Nephron (organoid): ENCODE data around the gene UTP25.

Experiments
- H3K27ac Mint-ChIP-seq, 3 experiments: 2 replicates each; pipeline ENCODE4 v1.8.0; 2020; ENCODE audit warnings: mixed read lengths in 3 of 3, mild to moderate bottlenecking in 2 of 3, moderate library complexity in 1 of 3
- H3K27me3 Mint-ChIP-seq: 2 replicates; pipeline ENCODE4 v1.8.0; 2021; ENCODE audit warnings: low read depth, mild to moderate bottlenecking, moderate library complexity, mixed read lengths
- H3K36me3 Mint-ChIP-seq: 2 replicates; pipeline ENCODE4 v1.8.0; 2020; ENCODE audit warnings: low read depth, mixed read lengths
- H3K4me1 Mint-ChIP-seq: 2 replicates; pipeline ENCODE4 v1.8.0; 2020; ENCODE audit warnings: mixed read lengths
- H3K4me3 Mint-ChIP-seq, 3 experiments: 2 replicates each; pipeline ENCODE4 v1.8.0; 2020; ENCODE audit warnings: mild to moderate bottlenecking in 3 of 3, mixed read lengths in 3 of 3, moderate library complexity in 2 of 3
- H3K9me3 Mint-ChIP-seq: 2 replicates; pipeline ENCODE4 v1.8.0; 2020; ENCODE audit warnings: mixed read lengths
- TF ChIP-seq, protein P1 (sequence below), 3 experiments: fragments of 200-600 bp; sonication (generic); IDR thresholded peaks; one replicate each; pipeline ENCODE4 v1.5.0; 2021; ENCODE audit warnings: antibody characterized with exemption in 3 of 3; ENCODE audit not compliant: unreplicated experiment in 3 of 3

UTP25 gene

DNA sequence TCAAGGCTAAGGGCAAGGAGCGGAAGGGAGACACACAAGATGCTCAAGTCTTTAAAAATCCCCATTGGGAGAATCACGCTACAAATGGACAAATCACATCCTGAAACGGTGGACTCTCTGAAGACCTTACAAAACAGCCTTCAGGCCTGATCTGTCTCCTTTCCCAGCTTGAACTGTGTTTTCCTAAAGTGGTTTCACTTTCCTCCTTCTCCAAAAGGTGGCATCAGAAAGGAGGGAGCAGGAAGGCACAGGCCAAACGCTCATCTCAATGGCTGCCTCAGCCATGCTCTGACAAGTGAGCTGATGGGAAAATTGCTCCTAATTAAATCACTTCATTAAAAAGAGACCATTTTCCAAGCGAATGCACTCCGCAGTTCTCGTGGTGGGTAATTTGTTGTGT is 47.7 kb downstream of the UTP25 start:
- no peaks in the 10 kb centered on the region for H3K9me3 Mint-ChIP-seq
- H3K27ac Mint-ChIP-seq = no peak overlapping the region
- no peak overlapping the region for H3K4me3 Mint-ChIP-seq
- H3K4me1 Mint-ChIP-seq = peaks cover 15% of the 10 kb centered on the region
- no peaks in the 10 kb centered on the region for H3K36me3 Mint-ChIP-seq
- peaks cover 3% of the 10 kb centered on the region for H3K27me3 Mint-ChIP-seq
- TF ChIP-seq, protein P1, sequence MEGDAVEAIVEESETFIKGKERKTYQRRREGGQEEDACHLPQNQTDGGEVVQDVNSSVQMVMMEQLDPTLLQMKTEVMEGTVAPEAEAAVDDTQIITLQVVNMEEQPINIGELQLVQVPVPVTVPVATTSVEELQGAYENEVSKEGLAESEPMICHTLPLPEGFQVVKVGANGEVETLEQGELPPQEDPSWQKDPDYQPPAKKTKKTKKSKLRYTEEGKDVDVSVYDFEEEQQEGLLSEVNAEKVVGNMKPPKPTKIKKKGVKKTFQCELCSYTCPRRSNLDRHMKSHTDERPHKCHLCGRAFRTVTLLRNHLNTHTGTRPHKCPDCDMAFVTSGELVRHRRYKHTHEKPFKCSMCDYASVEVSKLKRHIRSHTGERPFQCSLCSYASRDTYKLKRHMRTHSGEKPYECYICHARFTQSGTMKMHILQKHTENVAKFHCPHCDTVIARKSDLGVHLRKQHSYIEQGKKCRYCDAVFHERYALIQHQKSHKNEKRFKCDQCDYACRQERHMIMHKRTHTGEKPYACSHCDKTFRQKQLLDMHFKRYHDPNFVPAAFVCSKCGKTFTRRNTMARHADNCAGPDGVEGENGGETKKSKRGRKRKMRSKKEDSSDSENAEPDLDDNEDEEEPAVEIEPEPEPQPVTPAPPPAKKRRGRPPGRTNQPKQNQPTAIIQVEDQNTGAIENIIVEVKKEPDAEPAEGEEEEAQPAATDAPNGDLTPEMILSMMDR (IDR thresholded peaks at IDR 0.05; ENCODE audit: unreplicated experiment in 3 of 3) = peak in 2 of 3 experiments; percentile 27 to 32

DNA sequence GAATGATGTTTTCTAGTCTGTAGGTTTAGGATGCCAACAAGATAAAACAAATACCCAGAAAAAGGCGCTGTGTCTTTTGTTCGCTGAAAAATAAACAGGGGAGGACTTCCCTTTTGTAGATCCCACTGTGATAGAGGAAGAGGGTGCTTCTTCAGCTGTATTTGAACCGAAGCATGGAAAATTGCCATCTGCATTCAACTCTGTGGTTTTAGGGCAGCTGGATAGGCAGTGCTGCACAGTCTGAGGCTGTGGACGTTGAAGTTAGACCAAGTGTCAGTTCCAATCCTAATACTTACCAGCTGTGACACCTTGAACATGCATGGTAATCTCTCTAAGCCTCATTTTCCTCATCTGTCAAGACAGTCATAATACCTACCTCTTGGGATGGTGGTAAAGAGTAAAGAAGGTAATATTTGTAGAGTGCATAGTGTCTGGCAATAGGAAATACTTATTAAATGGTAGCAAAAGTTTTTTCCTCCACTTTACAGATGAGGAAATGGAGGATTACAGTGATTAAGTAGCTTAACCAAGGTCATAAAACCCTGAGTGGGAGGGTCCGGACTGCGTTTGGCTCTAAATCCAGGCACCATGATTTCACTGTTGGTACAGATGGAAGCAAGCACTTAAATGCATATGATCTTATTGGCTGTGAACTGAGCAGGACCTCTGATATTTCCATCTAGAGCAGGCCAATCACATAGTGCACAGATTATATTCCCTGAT is 48.5 kb downstream of the UTP25 start:
- H3K27ac Mint-ChIP-seq = no peak overlapping the region
- H3K9me3 Mint-ChIP-seq = no peaks in the 10 kb centered on the region
- TF ChIP-seq, protein P1 (IDR thresholded peaks at IDR 0.05; ENCODE audit: unreplicated experiment in 3 of 3) = no peak
- no peaks in the 10 kb centered on the region for H3K36me3 Mint-ChIP-seq
- H3K4me1 Mint-ChIP-seq = peaks cover 7% of the 10 kb centered on the region
- peaks cover 3% of the 10 kb centered on the region for H3K27me3 Mint-ChIP-seq
- no peak overlapping the region for H3K4me3 Mint-ChIP-seq

DNA sequence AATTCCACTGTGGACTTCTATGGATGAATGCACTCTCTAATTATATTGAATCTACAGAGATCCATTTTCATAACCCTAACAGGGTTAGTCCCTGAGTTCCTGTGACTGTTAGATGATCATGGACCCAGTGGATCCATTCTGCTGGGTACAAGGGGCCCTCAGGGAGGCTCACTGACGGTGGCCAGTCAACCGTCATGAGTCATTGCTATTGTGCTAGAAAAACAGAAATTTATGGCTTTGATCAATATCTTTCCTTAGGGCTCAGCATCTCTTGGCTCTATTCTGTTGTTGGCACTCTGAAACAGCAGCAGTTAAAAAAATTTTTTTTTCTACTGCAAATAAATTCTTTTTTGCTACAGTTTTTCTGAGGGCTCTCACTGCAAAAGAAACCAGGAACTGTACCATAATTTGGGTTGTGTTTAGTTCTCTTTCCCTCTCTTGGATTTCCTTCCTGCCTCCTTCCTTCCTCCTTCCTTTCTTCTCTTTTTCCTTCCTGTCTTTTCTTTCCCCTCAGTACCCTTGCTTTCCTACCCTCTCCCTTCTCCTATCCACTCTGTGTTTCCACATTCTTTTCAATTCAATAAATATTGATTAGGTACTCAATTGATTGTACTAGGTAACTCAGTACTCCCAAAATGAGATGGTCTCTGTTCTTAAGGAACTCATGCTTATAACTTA is 49.5 kb downstream of the UTP25 start:
- Mint-ChIP-seq H3K27ac (peak overlapping the region in 1 of 3 experiments; percentile 14), H3K9me3 (no peaks in the 10 kb centered on the region), H3K27me3 (peaks cover 6% of the 10 kb centered on the region), H3K36me3 (no peaks in the 10 kb centered on the region), H3K4me1 (peaks cover 13% of the 10 kb centered on the region), H3K4me3 (no peak overlapping the region)
- TF ChIP-seq, protein P1 (IDR thresholded peaks at IDR 0.05; ENCODE audit: unreplicated experiment in 3 of 3) = no peak

DNA sequence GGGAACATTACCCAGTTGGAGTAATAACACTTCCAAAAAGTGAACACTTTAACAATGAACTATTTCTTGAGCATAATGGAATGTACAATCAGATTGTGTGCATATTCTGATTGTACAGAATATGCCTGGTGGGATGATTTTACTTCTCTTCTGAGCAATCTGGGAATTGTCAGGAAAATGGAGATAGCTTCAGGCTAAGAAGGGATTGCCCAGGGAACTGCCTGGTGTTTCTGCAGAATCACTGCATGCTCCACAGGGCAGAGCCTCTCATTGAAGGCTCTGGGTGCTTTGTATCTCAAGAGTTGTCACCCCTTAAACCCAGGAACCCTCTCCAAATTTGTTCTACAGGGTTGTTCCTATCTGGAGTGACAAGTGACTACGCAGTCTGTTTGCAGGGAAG is 51.2 kb downstream of the UTP25 start:
- no peaks in the 10 kb centered on the region for H3K36me3 Mint-ChIP-seq
- TF ChIP-seq, protein P1 (IDR thresholded peaks at IDR 0.05; ENCODE audit: unreplicated experiment in 3 of 3) = no peak
- H3K27ac Mint-ChIP-seq = no peak overlapping the region
- H3K27me3 Mint-ChIP-seq = peaks cover 8% of the 10 kb centered on the region
- H3K4me3 Mint-ChIP-seq = no peak overlapping the region
- peaks cover 26% of the 10 kb centered on the region for H3K4me1 Mint-ChIP-seq
- no peaks in the 10 kb centered on the region for H3K9me3 Mint-ChIP-seq

DNA sequence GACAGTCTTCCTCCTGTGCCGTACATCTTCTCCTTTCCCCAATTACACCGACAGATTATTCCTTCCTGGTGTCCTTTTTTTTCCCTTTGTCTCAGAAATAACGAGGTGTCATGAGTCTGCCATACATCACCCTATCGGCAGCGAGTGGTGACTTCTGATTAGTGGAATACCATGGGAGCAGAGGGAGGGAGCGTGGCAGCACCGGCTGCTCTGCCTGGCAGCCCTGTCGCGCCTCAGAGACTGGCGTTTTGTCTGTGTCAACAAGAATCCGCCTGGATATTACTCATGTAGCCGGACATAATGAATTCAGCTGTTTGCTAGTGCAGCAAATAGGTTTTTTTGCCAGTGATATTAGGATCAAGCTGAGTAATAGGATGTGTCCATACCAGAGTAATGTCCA is 51.8 kb downstream of the UTP25 start:
- Mint-ChIP-seq H3K4me3 (no peak overlapping the region), H3K27ac (no peak overlapping the region), H3K9me3 (no peaks in the 10 kb centered on the region), H3K27me3 (peaks cover 11% of the 10 kb centered on the region), H3K36me3 (no peaks in the 10 kb centered on the region), H3K4me1 (peaks cover 31% of the 10 kb centered on the region)
- TF ChIP-seq, protein P1 (IDR thresholded peaks at IDR 0.05; ENCODE audit: unreplicated experiment in 3 of 3) = no peak
